ENCODE results near the gene BTBD17. TPM values are rescaled to one million over a fixed set of nuclear protein-coding genes. Genes with fewer than 3 reads are reported as not detected.

The BTBD17 gene
- polyA plus RNA-seq, 1 experiment: not detected

DNA sequence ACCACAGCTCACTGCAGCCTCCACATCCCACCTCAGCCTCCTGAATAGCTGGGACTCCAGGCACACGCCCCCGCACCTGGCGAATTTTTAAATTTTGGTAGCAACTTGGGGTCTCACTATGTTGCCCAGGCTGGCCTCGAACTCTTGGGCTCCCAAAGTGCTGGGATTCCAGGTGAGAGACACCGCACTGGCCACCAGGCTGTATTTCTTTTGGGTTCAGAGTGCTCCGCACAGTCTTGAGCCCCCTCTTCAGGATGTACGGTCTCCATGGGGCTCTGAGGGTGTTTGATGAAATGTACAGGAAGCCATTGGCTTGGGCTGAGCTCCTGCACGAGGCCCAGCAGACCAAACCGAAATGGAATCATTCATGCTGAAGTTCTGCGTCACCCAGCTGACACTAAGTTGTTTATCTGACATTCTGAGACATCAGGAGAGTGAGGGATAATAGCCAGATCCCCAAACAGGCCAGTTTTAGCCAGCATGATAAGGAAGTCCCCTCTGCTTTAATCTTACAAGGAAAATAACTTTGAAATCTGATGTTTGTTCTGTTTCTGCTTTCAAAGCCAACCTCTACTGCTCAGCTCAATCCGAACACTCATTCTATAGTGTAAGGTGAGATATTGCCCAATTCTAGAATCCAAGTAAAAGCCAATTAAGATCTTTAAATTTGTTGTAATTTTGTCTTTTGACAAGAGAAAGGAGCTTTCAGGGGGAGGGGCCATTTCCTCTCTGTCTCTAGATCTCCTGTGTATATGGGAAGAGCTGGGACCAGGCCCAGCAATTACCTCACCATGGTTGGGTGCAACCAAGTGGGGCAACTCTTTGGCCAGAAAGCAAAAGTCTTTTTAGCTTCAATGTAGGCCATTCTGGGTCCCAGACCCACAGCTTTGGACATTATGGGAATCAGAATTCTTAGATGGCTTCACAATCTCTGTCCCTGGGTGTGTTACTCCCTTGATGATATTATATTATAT, 29.3 kb upstream of the BTBD17 start:
- Histone ChIP-seq H3K27ac (ENCODE audit: low read depth, low read length) (no peak overlapping the region), H3K9me3 (ENCODE audit: control insufficient read depth, insufficient read depth, low read length) (no peaks in the 10 kb centered on the region; the same call in 1 of the 2 replicates), H3K4me3 (ENCODE audit: low read depth, low read length) (no peak overlapping the region), H3K27me3 (ENCODE audit: control insufficient read depth, insufficient read depth, low read length) (no peaks in the 10 kb centered on the region)
- TF ChIP-seq, protein P1, sequence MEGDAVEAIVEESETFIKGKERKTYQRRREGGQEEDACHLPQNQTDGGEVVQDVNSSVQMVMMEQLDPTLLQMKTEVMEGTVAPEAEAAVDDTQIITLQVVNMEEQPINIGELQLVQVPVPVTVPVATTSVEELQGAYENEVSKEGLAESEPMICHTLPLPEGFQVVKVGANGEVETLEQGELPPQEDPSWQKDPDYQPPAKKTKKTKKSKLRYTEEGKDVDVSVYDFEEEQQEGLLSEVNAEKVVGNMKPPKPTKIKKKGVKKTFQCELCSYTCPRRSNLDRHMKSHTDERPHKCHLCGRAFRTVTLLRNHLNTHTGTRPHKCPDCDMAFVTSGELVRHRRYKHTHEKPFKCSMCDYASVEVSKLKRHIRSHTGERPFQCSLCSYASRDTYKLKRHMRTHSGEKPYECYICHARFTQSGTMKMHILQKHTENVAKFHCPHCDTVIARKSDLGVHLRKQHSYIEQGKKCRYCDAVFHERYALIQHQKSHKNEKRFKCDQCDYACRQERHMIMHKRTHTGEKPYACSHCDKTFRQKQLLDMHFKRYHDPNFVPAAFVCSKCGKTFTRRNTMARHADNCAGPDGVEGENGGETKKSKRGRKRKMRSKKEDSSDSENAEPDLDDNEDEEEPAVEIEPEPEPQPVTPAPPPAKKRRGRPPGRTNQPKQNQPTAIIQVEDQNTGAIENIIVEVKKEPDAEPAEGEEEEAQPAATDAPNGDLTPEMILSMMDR (IDR thresholded peaks at IDR 0.05; ENCODE audit: low read depth, low read length): no peak
- DNase-seq (ENCODE audit: low read depth, low spot score): no peak
- ChIA-PET POLR2A (no interaction called here), CTCF (interaction anchor here (1.6 to 1.9 kb wide), 2 partner anchors 12 to 23 kb away, joined by 5 to 6 read pairs; partner anchors contain the start of gene GPR142)

DNA sequence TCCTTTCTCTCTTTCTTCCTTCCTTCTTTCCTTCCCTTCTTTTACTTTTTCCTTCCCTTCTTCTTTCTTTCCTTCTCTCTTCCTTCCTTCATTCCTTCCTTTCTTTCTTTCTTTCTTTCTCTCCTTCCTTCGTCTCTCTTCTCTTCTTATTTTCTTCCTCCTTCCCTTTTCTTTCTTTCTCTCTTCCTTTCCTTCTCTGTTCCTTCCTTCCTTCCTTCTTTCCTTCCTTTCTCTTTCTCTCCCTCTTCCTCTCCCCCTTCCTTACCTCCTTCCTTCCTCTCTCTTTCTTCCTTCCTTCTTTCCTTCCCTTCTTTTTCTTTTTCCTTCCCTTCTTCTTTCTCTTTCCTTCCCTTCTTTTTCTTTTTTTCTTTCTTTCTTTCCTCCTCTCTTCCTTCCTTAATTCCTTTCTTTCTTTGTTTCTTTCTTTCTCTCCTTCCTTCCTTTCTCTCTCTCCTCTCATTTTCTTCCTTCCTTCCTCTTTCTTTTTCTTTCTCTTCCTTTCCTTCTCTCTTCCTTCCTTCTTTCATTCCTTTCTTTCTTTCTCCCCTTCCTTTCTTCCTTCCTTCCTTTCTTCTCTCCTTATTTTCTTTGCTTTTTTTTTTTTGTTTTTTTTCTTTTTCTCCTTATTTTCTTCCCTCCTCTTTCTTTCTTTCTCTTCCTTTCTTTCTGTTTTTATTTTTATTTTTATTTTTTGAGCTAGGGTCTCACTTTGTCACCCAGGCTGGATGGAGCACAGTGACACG, 28.4 kb upstream of the BTBD17 start:
- CTCF ChIA-PET: interaction anchor here (1.2 kb wide), 1 partner anchor 22 kb away, joined by 4 read pairs; the partner anchor contains the start of gene GPR142
- POLR2A ChIA-PET: no interaction called here
- TF ChIP-seq, protein P1 (IDR thresholded peaks at IDR 0.05; ENCODE audit: low read depth, low read length): no peak
- Histone ChIP-seq H3K27me3 (ENCODE audit: control insufficient read depth, insufficient read depth, low read length) (no peaks in the 10 kb centered on the region), H3K27ac (ENCODE audit: low read depth, low read length) (no peak overlapping the region), H3K9me3 (ENCODE audit: control insufficient read depth, insufficient read depth, low read length) (no peaks in the 10 kb centered on the region; the same call in 1 of the 2 replicates), H3K4me3 (ENCODE audit: low read depth, low read length) (no peak overlapping the region)
- DNase-seq (ENCODE audit: low read depth, low spot score): no peak

DNA sequence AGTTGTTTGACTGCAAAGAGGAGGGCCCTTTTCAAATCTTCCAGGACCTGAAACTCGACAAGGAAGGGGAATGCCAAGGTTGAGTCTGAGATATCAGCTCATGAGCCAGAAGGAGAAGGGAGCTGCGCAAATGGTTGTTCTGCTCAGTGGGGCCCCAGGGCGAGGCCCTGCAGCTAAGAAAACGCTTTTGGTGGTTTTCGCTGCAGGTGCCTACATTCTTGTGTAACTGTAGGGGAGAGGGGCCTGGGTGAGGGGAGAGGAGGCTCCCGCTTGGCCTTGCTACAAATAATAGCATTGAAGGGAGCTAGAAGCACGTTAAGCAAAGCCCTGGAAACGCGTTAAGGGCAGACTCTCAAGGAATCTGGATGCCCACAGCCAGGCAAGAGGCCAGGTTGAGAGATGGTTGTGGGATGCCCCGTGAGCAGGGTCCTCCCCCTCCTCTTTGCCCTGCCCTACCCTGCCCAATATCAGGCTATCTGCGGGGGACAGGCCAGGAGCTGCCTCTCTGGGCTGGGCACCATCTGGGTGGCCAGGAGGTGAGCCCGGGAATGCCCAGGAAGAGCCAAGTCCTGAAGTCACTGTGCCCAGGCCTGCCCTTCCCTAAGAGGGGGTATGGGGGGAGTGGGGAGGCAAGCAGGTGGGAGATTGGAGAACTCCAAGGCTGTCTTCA, 27.6 kb upstream of the BTBD17 start:
- CTCF ChIA-PET: interaction anchor here (1.0 to 1.2 kb wide), 2 partner anchors 21 to 68 kb away, joined by 4 read pairs; partner anchors contain the start of gene GPR142
- H3K9me3 ChIP-seq (ENCODE audit: control insufficient read depth, insufficient read depth, low read length): no peaks in the 10 kb centered on the region; the same call in 1 of the 2 replicates
- POLR2A ChIA-PET: no interaction called here
- no peak overlapping the region for H3K4me3 ChIP-seq (ENCODE audit: low read depth, low read length)
- H3K27me3 ChIP-seq (ENCODE audit: control insufficient read depth, insufficient read depth, low read length): no peaks in the 10 kb centered on the region
- TF ChIP-seq, protein P1 (IDR thresholded peaks at IDR 0.05; ENCODE audit: low read depth, low read length): no peak
- no peak for DNase-seq (ENCODE audit: low read depth, low spot score)
- H3K27ac ChIP-seq (ENCODE audit: low read depth, low read length): no peak overlapping the region

DNA sequence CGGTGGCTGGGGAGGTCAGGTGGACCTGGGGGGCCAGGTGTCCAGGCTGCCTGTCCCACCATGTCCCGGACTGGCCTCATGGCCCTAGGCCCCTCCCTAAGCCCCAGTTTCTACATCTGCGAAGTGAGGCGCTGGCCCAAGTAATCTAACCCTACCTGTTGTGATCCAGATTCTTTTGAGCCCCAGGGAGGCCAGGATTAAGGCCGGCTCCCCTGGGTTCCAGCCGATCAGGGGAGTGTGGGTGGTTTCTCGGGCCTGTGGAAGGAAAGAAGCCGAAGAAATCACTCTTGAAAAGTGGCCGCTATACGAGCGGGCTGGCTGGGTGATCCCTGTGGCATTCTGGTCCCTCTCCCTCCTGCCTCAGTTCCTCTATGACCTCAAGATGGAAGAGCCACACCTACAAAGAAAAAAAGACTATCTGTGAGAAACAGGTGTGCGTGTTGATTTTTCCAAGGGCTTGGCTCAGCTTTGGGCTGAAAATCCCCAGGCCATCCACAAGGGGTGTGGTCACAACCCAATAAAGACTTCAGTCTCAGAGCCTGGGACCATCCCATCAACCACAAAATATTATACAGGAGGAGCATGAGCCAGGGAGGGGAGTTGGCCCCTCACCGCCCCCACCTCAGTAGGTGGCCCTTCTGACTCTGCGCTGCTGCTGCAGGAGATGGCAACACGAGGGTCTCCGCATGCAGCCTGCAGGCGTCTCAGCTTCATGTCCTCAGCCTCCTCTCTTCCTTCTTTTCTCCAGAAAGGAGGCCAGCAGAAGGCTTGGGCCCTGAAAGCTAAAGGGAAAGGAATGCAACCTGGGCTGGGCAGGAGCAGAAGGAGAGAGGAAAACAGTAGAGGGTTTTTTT, 25.9 kb upstream of the BTBD17 start:
- DNase-seq (ENCODE audit: low read depth, low spot score): no peak
- H3K27ac ChIP-seq (ENCODE audit: low read depth, low read length): no peak overlapping the region
- CTCF ChIA-PET: no interaction called here
- no peaks in the 10 kb centered on the region for H3K27me3 ChIP-seq (ENCODE audit: control insufficient read depth, insufficient read depth, low read length)
- TF ChIP-seq, protein P1 (IDR thresholded peaks at IDR 0.05; ENCODE audit: low read depth, low read length): no peak
- H3K9me3 ChIP-seq (ENCODE audit: control insufficient read depth, insufficient read depth, low read length): no peaks in the 10 kb centered on the region; the same call in 1 of the 2 replicates
- POLR2A ChIA-PET: no interaction called here
- no peak overlapping the region for H3K4me3 ChIP-seq (ENCODE audit: low read depth, low read length)

Data from AG04450 (cell line).